ENCODE data around the gene COL5A1.

- TF ChIP-seq CTCF (conservative IDR thresholded peaks at IDR 0.05; ENCODE audit: low read depth, low read length) (no peak), EZH2 (IDR thresholded peaks at IDR 0.05; ENCODE audit: low read length, unreplicated experiment) (no peak)
Observed at GRCh38 chr9:134863306-134863902, 221.8 kb downstream of the COL5A1 start.
